WTC11 (cell line): ENCODE data around the gene NSF. TPM values are rescaled to one million over a fixed set of nuclear protein-coding genes. Genes with fewer than 3 reads are reported as not detected.

ENCODE experiments used
- ATAC-seq: fragments of 200-7000 bp; cut with Tn5 transposase; 2 replicates; pipeline ENCODE4 v1.10.0; 2021; ENCODE audit warnings: mild to moderate bottlenecking, moderate library complexity
- CTCF ChIA-PET: fragments of 300-600 bp; sonication (Branson Sonifier 250); formaldehyde crosslinking; loops from one replicate; lab custom pipeline; 2021; ENCODE audit warnings: antibody characterized with exemption; lab: Charles Lee
- POLR2A ChIA-PET: fragments of 350-600 bp; sonication (Branson Sonifier 250); formaldehyde crosslinking; loops from one replicate; lab custom pipeline; 2021; ENCODE audit warnings: antibody characterized with exemption; lab: Charles Lee
- DNase-seq: peaks from one replicate; pipeline ENCODE4 v3.0.0; 2021; ENCODE audit warnings: low spot score
- H3K27ac Mint-ChIP-seq: 2 replicates; pipeline ENCODE4 v1.8.0; 2021; ENCODE audit warnings: mixed read lengths
- H3K27me3 Mint-ChIP-seq: 2 replicates; pipeline ENCODE4 v1.8.0; 2021; ENCODE audit warnings: low read depth, mild to moderate bottlenecking, moderate library complexity, mixed read lengths
- H3K36me3 Mint-ChIP-seq: 2 replicates; pipeline ENCODE4 v1.8.0; 2021; ENCODE audit warnings: mixed read lengths
- H3K4me1 Mint-ChIP-seq: 2 replicates; pipeline ENCODE4 v1.8.0; 2022; ENCODE audit warnings: mixed read lengths
- H3K4me3 Mint-ChIP-seq: 2 replicates; pipeline ENCODE4 v1.8.0; 2021; ENCODE audit warnings: mild to moderate bottlenecking, moderate library complexity, mixed read lengths
- H3K9me3 Mint-ChIP-seq: 2 replicates; pipeline ENCODE4 v1.8.0; 2021; ENCODE audit warnings: mixed read lengths
- ATF1 ChIP-seq: sonication (generic); formaldehyde crosslinking; IDR thresholded peaks from 2 replicates; pipeline ENCODE4 v1.8.1; 2023; ENCODE audit warnings: mild to moderate bottlenecking, moderate library complexity, missing genetic modification reagents
- CREB1 ChIP-seq: sonication (generic); formaldehyde crosslinking; IDR thresholded peaks from 2 replicates; pipeline ENCODE4 v1.8.0; 2023; ENCODE audit warnings: mild to moderate bottlenecking, missing genetic modification reagents
- ETV6 ChIP-seq: sonication (generic); formaldehyde crosslinking; IDR thresholded peaks from 2 replicates; pipeline ENCODE4 v1.8.1; 2022; ENCODE audit warnings: mild to moderate bottlenecking, missing genetic modification reagents
- MXD4 ChIP-seq: fragments of 250-450 bp; sonication (Bioruptor Pico); IDR thresholded peaks from 2 replicates; pipeline ENCODE4 v1.8.0; 2021; ENCODE audit warnings: mild to moderate bottlenecking, moderate library complexity, borderline replicate concordance
- MYBL2 ChIP-seq: sonication (generic); formaldehyde crosslinking; IDR thresholded peaks from 2 replicates; pipeline ENCODE4 v1.8.1; 2023; ENCODE audit warnings: mild to moderate bottlenecking, moderate library complexity, missing genetic modification reagents
- OVOL2 ChIP-seq: fragments of 250-450 bp; sonication (Bioruptor Pico); IDR thresholded peaks from 2 replicates; pipeline ENCODE4 v1.9.0; 2021; ENCODE audit warnings: mild to moderate bottlenecking, borderline replicate concordance
- SMAD4 ChIP-seq: sonication (generic); formaldehyde crosslinking; IDR thresholded peaks from 2 replicates; pipeline ENCODE4 v1.8.0; 2022; ENCODE audit warnings: mild to moderate bottlenecking, missing genetic modification reagents
- ZNF232 ChIP-seq: sonication (generic); formaldehyde crosslinking; IDR thresholded peaks from 2 replicates; pipeline ENCODE4 v1.8.0; 2022; ENCODE audit warnings: mild to moderate bottlenecking, missing genetic modification reagents
- total RNA-seq: library from RNA; stranded (reverse); gene quantifications from 3 replicates; pipeline ENCODE4 v1.2.3, GENCODE V29; 2021
- TF ChIP-seq, protein P1 (sequence below): fragments of 250-450 bp; sonication (Bioruptor Pico); IDR thresholded peaks from 2 replicates; pipeline ENCODE4 v1.9.0; 2021; ENCODE audit warnings: mild to moderate bottlenecking
- TF ChIP-seq, protein P2 (sequence below): sonication (generic); formaldehyde crosslinking; IDR thresholded peaks from 2 replicates; pipeline ENCODE4 v1.8.0; 2023; ENCODE audit warnings: mild to moderate bottlenecking, missing genetic modification reagents
- TF ChIP-seq, protein P3 (sequence below): sonication (generic); formaldehyde crosslinking; IDR thresholded peaks from 2 replicates; pipeline ENCODE4 v1.8.1; 2023; ENCODE audit warnings: mild to moderate bottlenecking, missing genetic modification reagents
- TF ChIP-seq, protein P4 (sequence below): sonication (generic); formaldehyde crosslinking; IDR thresholded peaks from 2 replicates; pipeline ENCODE4 v1.8.1; 2022; ENCODE audit warnings: missing genetic modification reagents, borderline replicate concordance
- TF ChIP-seq, protein P5 (sequence below): fragments of 250-450 bp; sonication (Bioruptor Pico); IDR thresholded peaks from 2 replicates; pipeline ENCODE4 v1.9.0; 2021; ENCODE audit warnings: mild to moderate bottlenecking, borderline replicate concordance
- TF ChIP-seq, protein P6 (sequence below): sonication (generic); formaldehyde crosslinking; IDR thresholded peaks from 2 replicates; pipeline ENCODE4 v1.8.0; 2022; ENCODE audit warnings: mild to moderate bottlenecking, missing genetic modification reagents
- TF ChIP-seq, protein P7 (sequence below): sonication (generic); formaldehyde crosslinking; IDR thresholded peaks from 2 replicates; pipeline ENCODE4 v1.8.1; 2023; ENCODE audit warnings: mild to moderate bottlenecking, missing genetic modification reagents, moderate library complexity

NSF gene
- total RNA-seq, 1 experiment from 2014 or later: 23.0 TPM

DNA sequence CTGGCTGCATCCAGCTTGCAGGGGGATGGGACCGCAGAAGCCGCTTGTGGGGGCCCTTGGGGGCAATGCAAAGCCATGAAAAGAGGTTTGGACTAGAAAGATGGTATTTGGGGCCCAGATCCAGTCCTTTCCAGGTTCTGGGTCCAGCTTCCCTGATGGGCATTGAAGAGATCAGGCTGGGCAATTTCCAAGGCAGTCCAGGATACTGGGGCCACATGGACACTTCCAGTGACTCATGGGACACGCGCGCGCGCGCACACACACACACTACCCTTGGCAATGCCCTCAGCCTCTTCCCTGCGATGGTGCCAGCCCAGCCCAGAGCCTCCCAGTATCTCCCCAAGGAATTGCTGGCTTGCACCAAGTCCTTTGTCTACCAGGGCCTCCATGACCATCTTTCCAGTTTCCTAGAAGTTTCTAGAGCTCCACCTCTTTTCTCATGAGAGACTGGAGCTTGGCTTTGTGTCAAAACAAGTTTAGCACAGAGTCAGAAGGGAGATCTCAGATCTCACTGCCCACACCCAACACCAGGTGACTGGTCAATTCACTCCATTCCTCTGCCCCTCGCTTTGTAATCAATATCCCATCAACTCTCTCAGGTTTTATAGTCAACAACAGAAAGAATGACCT, 183.8 kb downstream of the NSF start:
- peaks cover 77% of the 10 kb centered on the region for H3K27me3 Mint-ChIP-seq
- TF ChIP-seq, protein P1, sequence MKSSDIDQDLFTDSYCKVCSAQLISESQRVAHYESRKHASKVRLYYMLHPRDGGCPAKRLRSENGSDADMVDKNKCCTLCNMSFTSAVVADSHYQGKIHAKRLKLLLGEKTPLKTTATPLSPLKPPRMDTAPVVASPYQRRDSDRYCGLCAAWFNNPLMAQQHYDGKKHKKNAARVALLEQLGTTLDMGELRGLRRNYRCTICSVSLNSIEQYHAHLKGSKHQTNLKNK: no peak
- no peak for TF ChIP-seq CREB1
- TF ChIP-seq, protein P2, sequence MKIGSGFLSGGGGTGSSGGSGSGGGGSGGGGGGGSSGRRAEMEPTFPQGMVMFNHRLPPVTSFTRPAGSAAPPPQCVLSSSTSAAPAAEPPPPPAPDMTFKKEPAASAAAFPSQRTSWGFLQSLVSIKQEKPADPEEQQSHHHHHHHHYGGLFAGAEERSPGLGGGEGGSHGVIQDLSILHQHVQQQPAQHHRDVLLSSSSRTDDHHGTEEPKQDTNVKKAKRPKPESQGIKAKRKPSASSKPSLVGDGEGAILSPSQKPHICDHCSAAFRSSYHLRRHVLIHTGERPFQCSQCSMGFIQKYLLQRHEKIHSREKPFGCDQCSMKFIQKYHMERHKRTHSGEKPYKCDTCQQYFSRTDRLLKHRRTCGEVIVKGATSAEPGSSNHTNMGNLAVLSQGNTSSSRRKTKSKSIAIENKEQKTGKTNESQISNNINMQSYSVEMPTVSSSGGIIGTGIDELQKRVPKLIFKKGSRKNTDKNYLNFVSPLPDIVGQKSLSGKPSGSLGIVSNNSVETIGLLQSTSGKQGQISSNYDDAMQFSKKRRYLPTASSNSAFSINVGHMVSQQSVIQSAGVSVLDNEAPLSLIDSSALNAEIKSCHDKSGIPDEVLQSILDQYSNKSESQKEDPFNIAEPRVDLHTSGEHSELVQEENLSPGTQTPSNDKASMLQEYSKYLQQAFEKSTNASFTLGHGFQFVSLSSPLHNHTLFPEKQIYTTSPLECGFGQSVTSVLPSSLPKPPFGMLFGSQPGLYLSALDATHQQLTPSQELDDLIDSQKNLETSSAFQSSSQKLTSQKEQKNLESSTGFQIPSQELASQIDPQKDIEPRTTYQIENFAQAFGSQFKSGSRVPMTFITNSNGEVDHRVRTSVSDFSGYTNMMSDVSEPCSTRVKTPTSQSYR (CRISPR knock-in tag): no peak
- no peak for TF ChIP-seq OVOL2 (CRISPR knock-in tag)
- TF ChIP-seq ATF1: no peak
- no peak for TF ChIP-seq SMAD4
- TF ChIP-seq, protein P3, sequence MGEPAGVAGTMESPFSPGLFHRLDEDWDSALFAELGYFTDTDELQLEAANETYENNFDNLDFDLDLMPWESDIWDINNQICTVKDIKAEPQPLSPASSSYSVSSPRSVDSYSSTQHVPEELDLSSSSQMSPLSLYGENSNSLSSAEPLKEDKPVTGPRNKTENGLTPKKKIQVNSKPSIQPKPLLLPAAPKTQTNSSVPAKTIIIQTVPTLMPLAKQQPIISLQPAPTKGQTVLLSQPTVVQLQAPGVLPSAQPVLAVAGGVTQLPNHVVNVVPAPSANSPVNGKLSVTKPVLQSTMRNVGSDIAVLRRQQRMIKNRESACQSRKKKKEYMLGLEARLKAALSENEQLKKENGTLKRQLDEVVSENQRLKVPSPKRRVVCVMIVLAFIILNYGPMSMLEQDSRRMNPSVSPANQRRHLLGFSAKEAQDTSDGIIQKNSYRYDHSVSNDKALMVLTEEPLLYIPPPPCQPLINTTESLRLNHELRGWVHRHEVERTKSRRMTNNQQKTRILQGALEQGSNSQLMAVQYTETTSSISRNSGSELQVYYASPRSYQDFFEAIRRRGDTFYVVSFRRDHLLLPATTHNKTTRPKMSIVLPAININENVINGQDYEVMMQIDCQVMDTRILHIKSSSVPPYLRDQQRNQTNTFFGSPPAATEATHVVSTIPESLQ (CRISPR knock-in tag): no peak
- no peak for TF ChIP-seq MXD4 (CRISPR knock-in tag)
- TF ChIP-seq, protein P4, sequence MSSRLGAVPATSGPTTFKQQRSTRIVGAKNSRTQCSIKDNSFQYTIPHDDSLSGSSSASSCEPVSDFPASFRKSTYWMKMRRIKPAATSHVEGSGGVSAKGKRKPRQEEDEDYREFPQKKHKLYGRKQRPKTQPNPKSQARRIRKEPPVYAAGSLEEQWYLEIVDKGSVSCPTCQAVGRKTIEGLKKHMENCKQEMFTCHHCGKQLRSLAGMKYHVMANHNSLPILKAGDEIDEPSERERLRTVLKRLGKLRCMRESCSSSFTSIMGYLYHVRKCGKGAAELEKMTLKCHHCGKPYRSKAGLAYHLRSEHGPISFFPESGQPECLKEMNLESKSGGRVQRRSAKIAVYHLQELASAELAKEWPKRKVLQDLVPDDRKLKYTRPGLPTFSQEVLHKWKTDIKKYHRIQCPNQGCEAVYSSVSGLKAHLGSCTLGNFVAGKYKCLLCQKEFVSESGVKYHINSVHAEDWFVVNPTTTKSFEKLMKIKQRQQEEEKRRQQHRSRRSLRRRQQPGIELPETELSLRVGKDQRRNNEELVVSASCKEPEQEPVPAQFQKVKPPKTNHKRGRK (CRISPR knock-in tag): no peak
- TF ChIP-seq, protein P5, sequence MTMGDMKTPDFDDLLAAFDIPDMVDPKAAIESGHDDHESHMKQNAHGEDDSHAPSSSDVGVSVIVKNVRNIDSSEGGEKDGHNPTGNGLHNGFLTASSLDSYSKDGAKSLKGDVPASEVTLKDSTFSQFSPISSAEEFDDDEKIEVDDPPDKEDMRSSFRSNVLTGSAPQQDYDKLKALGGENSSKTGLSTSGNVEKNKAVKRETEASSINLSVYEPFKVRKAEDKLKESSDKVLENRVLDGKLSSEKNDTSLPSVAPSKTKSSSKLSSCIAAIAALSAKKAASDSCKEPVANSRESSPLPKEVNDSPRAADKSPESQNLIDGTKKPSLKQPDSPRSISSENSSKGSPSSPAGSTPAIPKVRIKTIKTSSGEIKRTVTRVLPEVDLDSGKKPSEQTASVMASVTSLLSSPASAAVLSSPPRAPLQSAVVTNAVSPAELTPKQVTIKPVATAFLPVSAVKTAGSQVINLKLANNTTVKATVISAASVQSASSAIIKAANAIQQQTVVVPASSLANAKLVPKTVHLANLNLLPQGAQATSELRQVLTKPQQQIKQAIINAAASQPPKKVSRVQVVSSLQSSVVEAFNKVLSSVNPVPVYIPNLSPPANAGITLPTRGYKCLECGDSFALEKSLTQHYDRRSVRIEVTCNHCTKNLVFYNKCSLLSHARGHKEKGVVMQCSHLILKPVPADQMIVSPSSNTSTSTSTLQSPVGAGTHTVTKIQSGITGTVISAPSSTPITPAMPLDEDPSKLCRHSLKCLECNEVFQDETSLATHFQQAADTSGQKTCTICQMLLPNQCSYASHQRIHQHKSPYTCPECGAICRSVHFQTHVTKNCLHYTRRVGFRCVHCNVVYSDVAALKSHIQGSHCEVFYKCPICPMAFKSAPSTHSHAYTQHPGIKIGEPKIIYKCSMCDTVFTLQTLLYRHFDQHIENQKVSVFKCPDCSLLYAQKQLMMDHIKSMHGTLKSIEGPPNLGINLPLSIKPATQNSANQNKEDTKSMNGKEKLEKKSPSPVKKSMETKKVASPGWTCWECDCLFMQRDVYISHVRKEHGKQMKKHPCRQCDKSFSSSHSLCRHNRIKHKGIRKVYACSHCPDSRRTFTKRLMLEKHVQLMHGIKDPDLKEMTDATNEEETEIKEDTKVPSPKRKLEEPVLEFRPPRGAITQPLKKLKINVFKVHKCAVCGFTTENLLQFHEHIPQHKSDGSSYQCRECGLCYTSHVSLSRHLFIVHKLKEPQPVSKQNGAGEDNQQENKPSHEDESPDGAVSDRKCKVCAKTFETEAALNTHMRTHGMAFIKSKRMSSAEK: no peak
- no peak overlapping the region for H3K4me3 Mint-ChIP-seq
- ChIA-PET POLR2A (no interaction called here), CTCF (interaction anchor here (1.5 kb wide), 1 partner anchor 167 kb away, joined by 3 read pairs; no protein-coding TSS in a partner anchor)
- peaks cover 7% of the 10 kb centered on the region for H3K36me3 Mint-ChIP-seq
- DNase-seq: peak; percentile 7
- no peak for ATAC-seq
- H3K4me1 Mint-ChIP-seq: peaks cover 46% of the 10 kb centered on the region
- H3K9me3 Mint-ChIP-seq: no peaks in the 10 kb centered on the region
- no peak overlapping the region for H3K27ac Mint-ChIP-seq

DNA sequence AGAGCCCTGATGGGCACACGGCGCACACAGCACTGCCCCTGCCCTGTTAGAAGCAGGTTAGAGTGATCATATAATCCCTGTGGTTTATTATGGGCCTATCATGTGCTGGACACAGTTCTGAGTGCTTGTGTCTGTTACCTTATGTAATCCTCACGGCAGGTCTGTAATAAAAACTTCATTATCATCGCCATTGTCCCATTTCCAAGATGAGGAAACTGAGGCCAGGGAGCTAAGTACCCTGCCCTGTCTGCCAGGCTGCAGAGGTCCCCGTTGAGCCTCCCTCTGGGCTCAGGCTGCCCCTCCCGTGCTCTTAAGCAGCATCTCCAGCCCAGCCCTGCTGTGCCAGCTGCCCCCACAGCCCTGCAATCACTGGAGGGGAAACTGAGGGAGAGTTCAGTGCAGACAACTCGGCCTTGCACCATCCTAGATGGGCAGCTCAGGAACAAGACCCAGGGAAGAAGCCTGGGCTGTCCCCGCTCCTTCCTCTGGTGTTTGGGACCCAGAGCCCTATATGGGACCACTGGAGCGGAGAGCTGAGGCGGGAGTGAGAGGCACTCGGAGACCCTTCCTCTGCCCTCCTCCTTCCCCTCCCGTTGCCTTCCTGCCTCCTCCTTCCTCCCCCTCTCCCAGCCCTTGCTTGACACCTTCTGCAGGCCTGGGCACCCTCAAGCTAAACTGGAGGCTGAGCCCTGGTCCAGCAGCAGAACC, 186.0 kb downstream of the NSF start:
- peaks cover 42% of the 10 kb centered on the region for H3K4me1 Mint-ChIP-seq
- H3K9me3 Mint-ChIP-seq: no peaks in the 10 kb centered on the region
- peaks cover 7% of the 10 kb centered on the region for H3K36me3 Mint-ChIP-seq
- TF ChIP-seq ETV6 (CRISPR knock-in tag) (no peak), MYBL2 (CRISPR knock-in tag) (no peak), ZNF232 (no peak)
- TF ChIP-seq, protein P6, sequence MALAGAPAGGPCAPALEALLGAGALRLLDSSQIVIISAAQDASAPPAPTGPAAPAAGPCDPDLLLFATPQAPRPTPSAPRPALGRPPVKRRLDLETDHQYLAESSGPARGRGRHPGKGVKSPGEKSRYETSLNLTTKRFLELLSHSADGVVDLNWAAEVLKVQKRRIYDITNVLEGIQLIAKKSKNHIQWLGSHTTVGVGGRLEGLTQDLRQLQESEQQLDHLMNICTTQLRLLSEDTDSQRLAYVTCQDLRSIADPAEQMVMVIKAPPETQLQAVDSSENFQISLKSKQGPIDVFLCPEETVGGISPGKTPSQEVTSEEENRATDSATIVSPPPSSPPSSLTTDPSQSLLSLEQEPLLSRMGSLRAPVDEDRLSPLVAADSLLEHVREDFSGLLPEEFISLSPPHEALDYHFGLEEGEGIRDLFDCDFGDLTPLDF (CRISPR knock-in tag): no peak
- TF ChIP-seq, protein P7, sequence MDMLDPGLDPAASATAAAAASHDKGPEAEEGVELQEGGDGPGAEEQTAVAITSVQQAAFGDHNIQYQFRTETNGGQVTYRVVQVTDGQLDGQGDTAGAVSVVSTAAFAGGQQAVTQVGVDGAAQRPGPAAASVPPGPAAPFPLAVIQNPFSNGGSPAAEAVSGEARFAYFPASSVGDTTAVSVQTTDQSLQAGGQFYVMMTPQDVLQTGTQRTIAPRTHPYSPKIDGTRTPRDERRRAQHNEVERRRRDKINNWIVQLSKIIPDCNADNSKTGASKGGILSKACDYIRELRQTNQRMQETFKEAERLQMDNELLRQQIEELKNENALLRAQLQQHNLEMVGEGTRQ (CRISPR knock-in tag): no peak
- TF ChIP-seq, all 79 proteins: peak for 0
- DNase-seq: no peak
- peaks cover 73% of the 10 kb centered on the region for H3K27me3 Mint-ChIP-seq
- ChIA-PET CTCF (no interaction called here), POLR2A (no interaction called here)
- no peak overlapping the region for H3K27ac Mint-ChIP-seq
- no peak overlapping the region for H3K4me3 Mint-ChIP-seq
- ATAC-seq: no peak
